ENCODE results near the gene DPYSL5. TPM values are rescaled to one million over a fixed set of nuclear protein-coding genes. Genes with fewer than 3 reads are reported as not detected.

Gene DPYSL5
- total RNA-seq, 1 experiment from 2014 or later, result not detected

- DNase-seq (ENCODE audit: low spot score), result peak; percentile 79
Measured at GRCh38 chr2:26846334-26847306, 1.3 kb upstream of the DPYSL5 start.

GRCh38 chr2:26847307-26847654, 651 bp upstream of the DPYSL5 start:
- no peak for DNase-seq (ENCODE audit: low spot score)

- no peak for DNase-seq (ENCODE audit: low spot score)
Measured at GRCh38 chr2:26848336-26849055, 564 bp downstream of the DPYSL5 start.

GRCh38 chr2:26849056-26849999, 1.4 kb downstream of the DPYSL5 start:
- no peak for DNase-seq (ENCODE audit: low spot score)

DNA sequence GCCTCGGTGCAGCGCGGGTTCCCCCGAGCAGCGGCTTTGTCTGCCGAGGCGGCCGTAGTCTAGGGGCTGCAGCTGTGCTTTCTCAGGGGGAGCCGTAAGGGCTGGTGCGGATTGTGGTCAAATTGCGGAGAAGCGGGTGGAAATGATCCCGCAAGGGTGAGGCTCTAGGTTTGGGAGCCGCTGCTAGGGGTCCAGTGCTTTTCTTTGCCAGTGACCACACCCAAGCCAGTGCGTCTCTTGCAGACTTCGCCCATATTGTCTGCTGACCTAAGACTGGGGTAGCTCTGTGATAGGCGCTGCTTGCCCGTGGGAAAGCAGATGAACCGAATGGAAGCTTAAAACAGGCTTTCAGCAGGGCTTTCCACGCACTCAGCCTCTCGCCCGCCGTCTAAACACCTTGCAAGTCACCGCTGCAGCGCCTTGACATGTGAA, 2.1 kb downstream of the DPYSL5 start:
- DNase-seq (ENCODE audit: low spot score), result no peak

GRCh38 chr2:26850505-26850904, 2.6 kb downstream of the DPYSL5 start:
- DNase-seq (ENCODE audit: low spot score), result no peak

DNA sequence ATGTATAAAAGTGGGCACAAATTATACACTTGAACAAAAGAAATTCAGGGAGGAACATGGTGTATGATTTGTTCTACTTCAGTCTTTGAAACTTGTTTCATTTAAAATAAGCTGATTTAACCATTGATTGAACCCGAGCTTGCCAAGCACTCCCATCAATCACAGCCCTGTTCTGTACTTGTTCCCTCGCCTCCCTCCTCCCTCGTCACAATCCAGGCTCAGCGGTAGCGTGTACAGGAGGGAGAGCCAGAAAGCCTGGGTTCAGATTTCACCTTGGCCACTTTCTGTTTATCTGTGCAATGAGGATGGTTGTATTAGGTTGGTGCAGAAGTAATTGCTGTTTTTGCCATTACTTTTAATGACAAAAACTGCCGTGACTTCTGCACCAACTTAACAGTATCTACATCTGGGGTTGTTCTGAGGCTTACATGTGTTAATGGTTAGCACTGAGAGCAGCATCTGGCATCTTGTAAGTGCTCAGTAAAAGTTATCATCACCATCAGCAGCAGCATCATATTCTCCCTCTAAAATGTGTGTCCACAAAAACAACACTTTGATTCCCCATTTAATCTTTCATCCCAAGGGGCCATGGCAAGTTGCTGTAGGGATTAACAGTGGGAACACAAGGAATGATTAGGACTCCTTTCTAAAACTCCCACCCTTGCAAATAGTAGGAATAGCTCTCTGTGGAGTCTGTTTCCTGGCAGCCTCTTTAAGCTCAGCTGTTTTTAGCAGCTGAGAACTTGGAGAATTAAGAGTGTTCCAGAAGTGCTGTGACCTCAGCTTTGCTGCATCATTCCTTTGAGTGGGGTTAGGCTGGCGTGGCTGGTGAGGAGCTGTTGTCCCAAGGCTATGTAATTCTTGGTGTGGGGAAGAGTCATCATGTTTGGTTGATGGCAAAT, 4.7 kb downstream of the DPYSL5 start:
- DNase-seq (ENCODE audit: low spot score), result no peak

DNA sequence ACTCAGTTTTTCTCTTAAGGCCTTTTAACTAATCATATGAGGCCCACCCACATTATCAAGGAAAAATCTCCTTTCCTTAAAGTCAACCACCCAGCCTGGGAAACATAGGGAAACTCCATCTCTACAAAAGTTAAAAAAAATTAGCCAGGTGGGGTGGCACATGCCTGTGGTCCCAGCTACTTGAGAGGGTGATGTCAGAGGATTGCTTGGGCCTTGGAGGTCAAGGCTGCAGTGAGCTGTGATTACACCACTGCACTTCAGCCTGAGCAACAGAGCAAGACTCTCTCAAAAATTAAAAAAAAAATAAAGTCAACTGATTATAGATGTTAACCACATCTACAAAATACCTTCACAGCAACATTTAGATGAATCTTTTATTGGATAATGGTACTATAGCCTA, 5.8 kb downstream of the DPYSL5 start:
- DNase-seq (ENCODE audit: low spot score), result no peak

DNA sequence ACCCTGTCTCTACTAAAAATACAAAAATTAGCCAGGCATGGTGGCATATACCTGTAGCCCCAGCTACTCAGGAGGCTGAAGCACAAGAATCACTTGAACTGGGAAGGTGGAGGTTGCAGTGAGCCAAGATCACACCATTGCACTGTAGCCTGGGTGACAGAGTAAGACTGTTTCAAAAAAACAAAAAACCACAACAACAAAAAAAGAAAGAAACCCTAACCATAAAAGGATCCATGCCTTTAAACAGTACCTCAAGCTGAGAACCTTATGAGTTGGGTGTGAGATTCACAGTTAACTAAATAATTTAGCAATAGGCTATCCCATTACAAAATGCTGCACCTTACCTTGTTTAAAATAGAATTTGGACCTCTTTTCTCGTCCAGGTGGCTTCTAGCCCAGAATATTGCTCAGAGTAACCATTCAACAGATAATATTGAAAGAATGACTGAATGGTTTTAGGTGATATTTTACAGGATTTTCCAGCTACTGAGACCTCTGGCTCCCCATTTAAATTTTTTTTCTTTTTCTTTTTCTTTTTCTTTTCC, 6.4 kb downstream of the DPYSL5 start:
- DNase-seq (ENCODE audit: low spot score), result no peak

DNA sequence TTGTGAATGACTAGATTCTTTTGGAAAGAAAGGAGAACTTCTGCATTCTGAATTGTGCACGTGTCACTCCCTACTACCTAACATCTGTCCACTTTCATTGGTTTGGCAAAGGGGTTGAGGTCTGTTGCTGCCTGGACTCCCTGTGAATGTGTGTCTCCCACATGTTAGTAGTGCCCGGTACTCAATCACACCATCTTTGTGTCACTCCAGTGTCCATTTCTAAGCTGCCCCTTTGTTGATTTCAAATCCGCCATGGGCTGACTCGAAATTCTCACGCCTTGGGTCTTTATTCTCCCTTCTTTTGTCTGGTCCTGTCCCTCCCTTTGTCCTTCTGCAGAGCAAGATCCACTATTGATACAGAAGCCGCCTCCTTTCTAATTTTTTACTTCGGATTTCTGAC, 7.5 kb downstream of the DPYSL5 start:
- DNase-seq (ENCODE audit: low spot score), result no peak

GRCh38 chr2:26859622-26860021, 11.7 kb downstream of the DPYSL5 start:
- no peak for DNase-seq (ENCODE audit: low spot score)

DNA sequence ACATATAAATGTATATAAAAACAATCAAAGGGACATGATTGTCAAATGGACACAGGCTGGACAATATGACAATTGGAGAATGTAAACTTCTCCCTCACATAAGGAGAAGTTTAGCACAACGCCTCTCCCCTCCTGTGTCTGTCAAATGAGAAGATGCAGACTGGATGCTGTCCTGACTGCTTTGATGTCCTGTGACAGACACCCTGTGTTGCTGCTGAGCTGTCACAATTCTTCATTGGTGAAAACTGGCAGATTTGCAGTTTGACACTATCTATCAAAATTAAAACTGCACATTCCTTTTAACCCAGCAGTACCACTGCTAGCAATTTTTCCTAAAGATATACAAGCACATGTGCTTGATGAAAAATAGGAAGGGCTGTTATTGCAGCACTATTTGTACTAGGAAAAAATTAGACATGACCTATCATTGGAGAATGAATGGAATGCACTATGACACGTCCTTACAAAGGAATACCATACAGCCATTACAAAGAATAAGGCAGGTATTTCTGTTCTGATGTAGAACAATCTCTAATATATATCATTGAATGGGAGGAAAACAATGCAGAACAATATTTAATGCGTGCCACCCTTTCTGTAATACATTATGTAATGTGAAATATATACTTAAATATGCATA, 12.4 kb downstream of the DPYSL5 start:
- DNase-seq (ENCODE audit: low spot score), result no peak

GRCh38 chr2:26861610-26862224, 13.8 kb downstream of the DPYSL5 start:
- DNase-seq (ENCODE audit: low spot score), result no peak

- no peak for DNase-seq (ENCODE audit: low spot score)
Measured at GRCh38 chr2:26864226-26864625, 16.3 kb downstream of the DPYSL5 start.

- no peak for DNase-seq (ENCODE audit: low spot score)
Measured at GRCh38 chr2:26864646-26865045, 16.7 kb downstream of the DPYSL5 start.

DNA sequence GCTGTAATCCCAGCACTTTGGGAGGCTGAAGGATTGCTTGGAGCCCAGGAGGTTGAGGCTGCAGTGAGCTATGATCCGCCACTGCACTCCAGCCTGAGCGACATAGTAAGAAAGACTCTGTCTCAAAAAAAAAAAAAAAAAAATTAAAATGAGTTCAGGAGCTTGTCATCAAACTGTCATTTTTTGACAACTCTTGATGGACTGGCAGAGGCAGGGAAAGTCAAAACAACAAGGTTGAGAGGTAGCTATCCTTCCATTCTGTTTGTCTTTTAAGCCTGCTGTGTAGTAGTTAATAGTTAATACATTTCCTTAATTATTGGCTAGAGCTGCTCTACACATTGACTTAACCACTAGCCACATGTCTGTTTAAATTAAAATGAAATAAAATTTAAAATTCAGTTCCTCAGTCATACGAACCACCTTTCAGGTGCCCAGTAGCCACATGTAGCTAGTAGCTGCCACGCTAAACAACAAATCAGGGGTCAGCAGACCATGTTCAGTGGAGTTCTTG, 22.7 kb downstream of the DPYSL5 start:
- no peak for DNase-seq (ENCODE audit: low spot score)

- DNase-seq (ENCODE audit: low spot score), result no peak
Measured at GRCh38 chr2:26873286-26873983, 25.5 kb downstream of the DPYSL5 start.

GRCh38 chr2:26874514-26874913, 26.6 kb downstream of the DPYSL5 start:
- DNase-seq (ENCODE audit: low spot score), result no peak

Measured in HT-29 (cell line).